A549 (cell line): Measurements from ENCODE around the gene NTN1. TPM values are rescaled to one million over a fixed set of nuclear protein-coding genes. Genes with fewer than 3 reads are reported as not detected.
A peak's percentile ranks its signal among the peaks of the same experiment; 100 is the strongest.

Experiments used
- ATAC-seq, 2 experiments: fragments of 200-7000 bp in 1 of 2; fragments of >200 bp in 1 of 2; cut with Nextera tagmentation in 1 of 2; cut with Tn5 transposase in 1 of 2; 3 replicates each; pipeline versions ENCODE4 v1.8.0 to v1.9.1; 2018 to 2020; ENCODE audit warnings: mild to moderate bottlenecking in 1 of 2, moderate library complexity in 1 of 2
- CTCF ChIA-PET: fragments of 300-600 bp; sonication (Branson Sonifier 250); formaldehyde crosslinking; extraction: SDS; loops from one replicate; lab custom pipeline; 2021; ENCODE audit warnings: antibody characterized with exemption, inconsistent platforms; lab: Yijun Ruan, JAX
- POLR2A ChIA-PET: fragments of 350-600 bp; formaldehyde crosslinking; extraction: SDS; loops from one replicate; lab custom pipeline; 2021; ENCODE audit warnings: antibody characterized with exemption, inconsistent platforms; lab: Yijun Ruan, JAX
- DNase-seq, 2 experiments: peaks; one replicate each; pipeline versions ENCODE4 v3.0.0 to v3.0.0-alpha.2; 2011 to 2016; ENCODE audit warnings: low read depth in 1 of 2, low spot score in 1 of 2
- FAIRE-seq: peaks from 2 replicates; lab custom pipeline; 2011; peaks lifted over from hg19 to GRCh38; lab: Jason Lieb, UNC
- H3K27ac ChIP-seq, 2 experiments: fragments of >200 bp; sonication (Bioruptor Twin); formaldehyde crosslinking; 3 replicates each; pipeline ENCODE4 v1.5.1; 2016 to 2017
- H3K4me1 ChIP-seq: fragments of >200 bp; sonication (Bioruptor Twin); formaldehyde crosslinking; 3 replicates; pipeline ENCODE4 v1.6.1; 2016
- H3K4me2 ChIP-seq: fragments of >200 bp; sonication (Bioruptor Twin); formaldehyde crosslinking; 3 replicates; pipeline ENCODE4 v1.6.1; 2016
- H3K4me3 ChIP-seq: fragments of >200 bp; sonication (Bioruptor Twin); formaldehyde crosslinking; 3 replicates; pipeline ENCODE4 v1.5.1; 2016
- H3K9me3 ChIP-seq: fragments of >200 bp; sonication (Bioruptor Twin); formaldehyde crosslinking; 3 replicates; pipeline ENCODE4 v1.6.1; 2016
- CBX8 ChIP-seq: fragments of 200-600 bp; sonication (generic); IDR thresholded peaks from 2 replicates; pipeline ENCODE4 v1.6.1; 2016
- CEBPB ChIP-seq, 2 experiments: fragments of >200 bp in 1 of 2; sonication (Bioruptor Twin) in 1 of 2; formaldehyde crosslinking in 1 of 2; IDR thresholded peaks; 2 replicates each; pipeline ENCODE4 v1.6.1; 2012 to 2016
- CHD4 ChIP-seq: fragments of 200-600 bp; sonication (generic); IDR thresholded peaks from 2 replicates; pipeline ENCODE4 v1.6.1; 2016; ENCODE audit warnings: antibody characterized with exemption, mild to moderate bottlenecking, borderline replicate concordance
- CTCF ChIP-seq: fragments of >200 bp; sonication (Bioruptor Twin); formaldehyde crosslinking; IDR thresholded peaks from 3 replicates; pipeline ENCODE4 v1.5.1; 2016
- EHMT2 ChIP-seq: fragments of 200-600 bp; sonication (generic); IDR thresholded peaks from 2 replicates; pipeline ENCODE4 v1.6.1; 2016; ENCODE audit warnings: antibody characterized with exemption, low read depth, mild to moderate bottlenecking, moderate library complexity
- FOSB ChIP-seq: fragments of 250-450 bp; sonication (Bioruptor Pico); IDR thresholded peaks from 2 replicates; pipeline ENCODE4 v1.5.0; 2020; ENCODE audit warnings: mild to moderate bottlenecking, moderate library complexity
- FOXS1 ChIP-seq: fragments of 250-450 bp; sonication (Bioruptor Pico); IDR thresholded peaks from 2 replicates; pipeline ENCODE4 v1.5.0; 2020; ENCODE audit warnings: mild to moderate bottlenecking, moderate library complexity
- JUN ChIP-seq, 2 experiments: fragments of >200 bp; sonication (Bioruptor Twin); formaldehyde crosslinking; IDR thresholded peaks; 2 replicates in 1 of 2; 3 replicates in 1 of 2; pipeline ENCODE4 v1.6.1; 2016 to 2017
- JUNB ChIP-seq: fragments of >200 bp; sonication (Bioruptor Twin); formaldehyde crosslinking; IDR thresholded peaks from 2 replicates; pipeline ENCODE4 v1.6.1; 2016
- KDM5A ChIP-seq: fragments of 200-600 bp; sonication (generic); IDR thresholded peaks from 2 replicates; pipeline ENCODE4 v1.6.1; 2016; ENCODE audit warnings: antibody characterized with exemption, mild to moderate bottlenecking
- MAX ChIP-seq: IDR thresholded peaks from 2 replicates; pipeline ENCODE4 v1.6.1; 2012
- MAZ ChIP-seq: fragments of 150-350 bp; IDR thresholded peaks from 2 replicates; pipeline ENCODE4 v1.6.1; 2014; ENCODE audit warnings: antibody characterized with exemption, low read depth, low read length, borderline replicate concordance
- POLR2A ChIP-seq: IDR thresholded peaks from 2 replicates; pipeline ENCODE4 v1.6.1; 2012; ENCODE audit warnings: mild to moderate bottlenecking, low read length
- RCOR1 ChIP-seq: fragments of 150-350 bp; IDR thresholded peaks from 2 replicates; pipeline ENCODE4 v1.6.1; 2014; ENCODE audit warnings: antibody characterized with exemption, low read length, low read depth
- RFX5 ChIP-seq: fragments of 450-650 bp; IDR thresholded peaks from 2 replicates; pipeline ENCODE4 v1.7.1; 2014; ENCODE audit warnings: antibody characterized with exemption, mild to moderate bottlenecking, moderate library complexity
- SMC3 ChIP-seq: fragments of >200 bp; sonication (Bioruptor Twin); formaldehyde crosslinking; IDR thresholded peaks from 3 replicates; pipeline ENCODE4 v1.6.1; 2018; ENCODE audit warnings: inconsistent platforms
- TP53 ChIP-seq: fragments of 250-450 bp; sonication (Bioruptor Pico); IDR thresholded peaks from 2 replicates; pipeline ENCODE4 v1.5.0; 2021; ENCODE audit warnings: mild to moderate bottlenecking, moderate library complexity
- USF2 ChIP-seq: fragments of 450-650 bp; IDR thresholded peaks from 2 replicates; pipeline ENCODE4 v1.6.1; 2014; ENCODE audit warnings: antibody characterized with exemption
- ZFP36 ChIP-seq: fragments of 450-650 bp; IDR thresholded peaks from 2 replicates; pipeline ENCODE4 v1.6.1; 2014; ENCODE audit warnings: borderline replicate concordance; ENCODE audit not compliant: partially characterized antibody
- ZNF302 ChIP-seq: fragments of 250-450 bp; sonication (Bioruptor Pico); IDR thresholded peaks from 2 replicates; pipeline ENCODE4 v1.9.0; 2021; ENCODE audit warnings: inconsistent platforms, mild to moderate bottlenecking, moderate library complexity
- ZSCAN20 ChIP-seq: fragments of 250-450 bp; sonication (Bioruptor Pico); IDR thresholded peaks from 2 replicates; pipeline ENCODE4 v1.8.0; 2022; ENCODE audit warnings: mild to moderate bottlenecking, moderate library complexity
- WGBS: methylation state at CpG from one replicate; pipeline ENCODE4 v1.1.6; 2017; ENCODE audit errors: missing lambda C conversion rate; 5-methylcytosine and 5-hydroxymethylcytosine counted together
- polyA plus RNA-seq, 4 experiments: library from polyadenylated mRNA; depleted of rRNA in 3 of 4; stranded (reverse); fragments of >200 nt; fragmentation: RNase III in 1 of 4; extraction: RNeasy Plus Mini Kit Qiagen cat#74134 plus additional on column Dnase treatment in 1 of 4; gene quantifications; 2 replicates in 3 of 4; 3 replicates in 1 of 4; pipeline ENCODE4 v1.2.3, GENCODE V29; 2011 to 2017

Gene NTN1
- polyA plus RNA-seq, 2 of the 4 experiments (the other 2 are of a cell fraction): 0.12 to 0.13 TPM

GRCh38 chr17:9271989-9272388, 250.7 kb downstream of the NTN1 start:
- no peak for FAIRE-seq
- POLR2A ChIA-PET: no interaction called here
- H3K4me3 ChIP-seq: no peak overlapping the region
- TF ChIP-seq POLR2A: no peak
- no peak for TF ChIP-seq JUN (IDR thresholded peaks at IDR 0.05)
- no peak for TF ChIP-seq MAX
- TF ChIP-seq FOXS1 (CRISPR knock-in tag): no peak
- TF ChIP-seq RFX5: no peak
- no peak for TF ChIP-seq CEBPB (IDR thresholded peaks at IDR 0.05)
- no peak for TF ChIP-seq KDM5A
- no peak for TF ChIP-seq CTCF
- TF ChIP-seq USF2: no peak
- no peak for TF ChIP-seq CHD4
- no peak for TF ChIP-seq MAZ
- no peak for TF ChIP-seq ZNF302 (CRISPR knock-in tag)
- TF ChIP-seq CBX8: no peak
- TF ChIP-seq, all 56 proteins: peak for 0
- 83% methylated on average over 8 of the region's 8 CpGs for WGBS
- no peak for DNase-seq
- CTCF ChIA-PET: interaction anchor here (1.1 to 4.0 kb wide), 2 partner anchors 8 to 20 kb away, joined by 3 to 15 read pairs; no protein-coding TSS in a partner anchor
- Histone ChIP-seq H3K9me3 (no peaks in the 10 kb centered on the region), H3K27ac (no peak overlapping the region), H3K4me1 (no peaks in the 10 kb centered on the region), H3K4me2 (no peak overlapping the region)
- ATAC-seq: no peak

- FAIRE-seq (no peak), ATAC-seq (no peak), DNase-seq (no peak)
- no peaks in the 10 kb centered on the region for H3K4me1 ChIP-seq
- ChIA-PET POLR2A (no interaction called here), CTCF (interaction anchor here (1.1 to 4.0 kb wide), 2 partner anchors 8 to 19 kb away, joined by 3 to 15 read pairs; no protein-coding TSS in a partner anchor)
- no peak overlapping the region for H3K4me3 ChIP-seq
- TF ChIP-seq SMC3 (0 out of 3 replicates have a peak, but pooled peaks have one; percentile 11), ZFP36 (no peak), ZNF302 (CRISPR knock-in tag) (no peak), USF2 (no peak), JUNB (no peak), EHMT2 (no peak)
- no peak overlapping the region for H3K4me2 ChIP-seq
- H3K9me3 ChIP-seq: no peaks in the 10 kb centered on the region
- no peak overlapping the region for H3K27ac ChIP-seq
- WGBS: 89% methylated on average over 22 of the region's 22 CpGs
These were observed 251.3 kb downstream of the NTN1 start for GRCh38 chr17:9272501-9273200.

GRCh38 chr17:9273428-9274391, 252.4 kb downstream of the NTN1 start:
- TF ChIP-seq TP53 (no peak), FOSB (CRISPR knock-in tag) (no peak), CEBPB (IDR thresholded peaks at IDR 0.05) (no peak), RCOR1 (no peak), ZSCAN20 (CRISPR knock-in tag) (no peak), JUNB (no peak)

More at GRCh38 chr17:9273428-9274391, 252.4 kb downstream of the NTN1 start:
- DNase-seq (no peak), ATAC-seq (peak in 1 of 2 experiments; percentile 39; a peak in 1 of 6 replicates), FAIRE-seq (no peak)
- Histone ChIP-seq H3K27ac (no peak overlapping the region), H3K9me3 (no peaks in the 10 kb centered on the region), H3K4me2 (no peak overlapping the region), H3K4me1 (no peaks in the 10 kb centered on the region), H3K4me3 (no peak overlapping the region)
- CTCF ChIA-PET: interaction anchor here (3.2 to 4.0 kb wide), 2 partner anchors 18 to 249 kb away, joined by 9 to 15 read pairs; no protein-coding TSS in a partner anchor
- WGBS: 84% methylated on average over 21 of the region's 21 CpGs
- POLR2A ChIA-PET: no interaction called here
